ENCODE data around the gene ANKRD44.
A peak's percentile ranks its signal among the peaks of the same experiment; 100 is the strongest.

Gene ANKRD44

DNA sequence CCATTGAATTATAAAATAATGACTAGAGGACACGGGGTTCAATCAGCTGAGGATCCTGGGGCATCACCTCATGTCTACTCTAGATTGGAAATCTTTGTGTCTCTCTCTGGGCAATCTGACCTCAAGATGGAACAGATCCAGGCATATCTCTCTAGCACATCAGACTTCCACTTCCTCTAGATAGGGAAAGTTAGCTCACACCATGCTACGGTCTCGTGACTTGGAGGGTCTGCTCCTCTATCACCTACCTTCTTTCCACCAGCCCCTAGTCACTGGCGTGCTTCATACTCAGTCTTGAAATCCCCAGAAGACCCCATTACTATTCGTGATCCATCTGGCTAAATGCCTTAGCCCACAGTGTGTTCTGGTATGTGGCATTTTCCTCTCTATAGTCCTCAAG lies 148.8 kb downstream of the ANKRD44 start:
- Histone ChIP-seq H3K9me3 (ENCODE audit: insufficient read depth, low read length, severe bottlenecking) (no peaks in the 10 kb centered on the region), H3K4me1 (ENCODE audit: insufficient read depth, low read length) (no peaks in the 10 kb centered on the region), H3K4me2 (ENCODE audit: insufficient read depth, low read length) (no peak overlapping the region), H4K20me1 (ENCODE audit: insufficient read depth, low read length) (no peaks in the 10 kb centered on the region; the same call in 1 of the 2 replicates), H3K79me2 (ENCODE audit: insufficient read depth, low read length) (peaks cover 2% of the 10 kb centered on the region; the same call in 1 of the 2 replicates), H3K36me3 (ENCODE audit: insufficient read depth, low read length) (no peaks in the 10 kb centered on the region), H3K27me3 (ENCODE audit: insufficient read depth, low read length, poor library complexity) (no peaks in the 10 kb centered on the region), H3K9ac (ENCODE audit: low read depth, low read length) (no peak overlapping the region), H2AFZ (ENCODE audit: low read depth, low read length) (no peak overlapping the region), H3K4me3 (ENCODE audit: low read depth in 1 of 2, low read length in 2 of 2) (no peak overlapping the region), H3K27ac (ENCODE audit: low read length) (0 out of 2 replicates have a peak overlapping the region, but pooled peaks have one; percentile 13)
- DNase-seq (no peak), ATAC-seq (ENCODE audit: insufficient read depth, low read depth) (no peak)
- TF ChIP-seq, protein P1, sequence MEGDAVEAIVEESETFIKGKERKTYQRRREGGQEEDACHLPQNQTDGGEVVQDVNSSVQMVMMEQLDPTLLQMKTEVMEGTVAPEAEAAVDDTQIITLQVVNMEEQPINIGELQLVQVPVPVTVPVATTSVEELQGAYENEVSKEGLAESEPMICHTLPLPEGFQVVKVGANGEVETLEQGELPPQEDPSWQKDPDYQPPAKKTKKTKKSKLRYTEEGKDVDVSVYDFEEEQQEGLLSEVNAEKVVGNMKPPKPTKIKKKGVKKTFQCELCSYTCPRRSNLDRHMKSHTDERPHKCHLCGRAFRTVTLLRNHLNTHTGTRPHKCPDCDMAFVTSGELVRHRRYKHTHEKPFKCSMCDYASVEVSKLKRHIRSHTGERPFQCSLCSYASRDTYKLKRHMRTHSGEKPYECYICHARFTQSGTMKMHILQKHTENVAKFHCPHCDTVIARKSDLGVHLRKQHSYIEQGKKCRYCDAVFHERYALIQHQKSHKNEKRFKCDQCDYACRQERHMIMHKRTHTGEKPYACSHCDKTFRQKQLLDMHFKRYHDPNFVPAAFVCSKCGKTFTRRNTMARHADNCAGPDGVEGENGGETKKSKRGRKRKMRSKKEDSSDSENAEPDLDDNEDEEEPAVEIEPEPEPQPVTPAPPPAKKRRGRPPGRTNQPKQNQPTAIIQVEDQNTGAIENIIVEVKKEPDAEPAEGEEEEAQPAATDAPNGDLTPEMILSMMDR (IDR thresholded peaks at IDR 0.05; ENCODE audit: borderline replicate concordance, extremely low read depth, low read length, poor library complexity, severe bottlenecking), result no peak
- TF ChIP-seq EZH2 (IDR thresholded peaks at IDR 0.05; ENCODE audit: borderline replicate concordance, low read depth, low read length, severe bottlenecking), result no peak

DNA sequence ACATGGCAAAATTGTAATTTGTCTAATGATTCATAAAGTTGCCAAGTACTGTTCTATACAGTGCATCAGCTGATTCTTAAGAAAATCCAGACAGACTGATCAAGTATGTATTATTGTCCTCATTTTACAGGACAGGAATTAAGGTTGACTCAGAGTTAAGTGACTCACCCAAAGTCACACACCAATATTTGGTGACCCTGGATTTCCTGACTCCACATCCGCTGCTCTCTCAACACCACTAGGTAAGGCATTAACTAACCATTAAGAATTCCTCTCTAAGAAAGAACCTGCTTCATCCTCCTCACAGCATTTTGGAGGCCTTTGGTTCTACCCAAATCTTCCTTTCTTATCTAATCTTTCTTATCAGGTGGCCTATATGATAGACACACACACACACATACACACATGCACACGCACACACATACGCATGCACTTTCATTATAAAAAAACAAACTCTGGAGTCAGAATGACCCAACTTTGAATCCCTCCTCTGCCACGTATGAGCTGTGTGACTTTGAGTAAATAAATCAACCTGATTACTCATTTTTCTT lies 150.8 kb downstream of the ANKRD44 start:
- no peak for ATAC-seq (ENCODE audit: insufficient read depth, low read depth)
- no peaks in the 10 kb centered on the region for H3K9me3 ChIP-seq (ENCODE audit: insufficient read depth, low read length, severe bottlenecking)
- no peak overlapping the region for H3K27ac ChIP-seq (ENCODE audit: low read length)
- H4K20me1 ChIP-seq (ENCODE audit: insufficient read depth, low read length), result no peaks in the 10 kb centered on the region; the same call in 1 of the 2 replicates
- no peak for DNase-seq
- no peak overlapping the region for H3K4me3 ChIP-seq (ENCODE audit: low read depth in 1 of 2, low read length in 2 of 2)
- H3K27me3 ChIP-seq (ENCODE audit: insufficient read depth, low read length, poor library complexity), result no peaks in the 10 kb centered on the region
- TF ChIP-seq EZH2 (IDR thresholded peaks at IDR 0.05; ENCODE audit: borderline replicate concordance, low read depth, low read length, severe bottlenecking), result no peak
- TF ChIP-seq, protein P1 (IDR thresholded peaks at IDR 0.05; ENCODE audit: borderline replicate concordance, extremely low read depth, low read length, poor library complexity, severe bottlenecking), result no peak
- no peaks in the 10 kb centered on the region for H3K4me1 ChIP-seq (ENCODE audit: insufficient read depth, low read length)
- no peak overlapping the region for H2AFZ ChIP-seq (ENCODE audit: low read depth, low read length)
- H3K79me2 ChIP-seq (ENCODE audit: insufficient read depth, low read length), result no peaks in the 10 kb centered on the region; the same call in 1 of the 2 replicates
- H3K4me2 ChIP-seq (ENCODE audit: insufficient read depth, low read length), result no peak overlapping the region
- H3K9ac ChIP-seq (ENCODE audit: low read depth, low read length), result no peak overlapping the region
- no peaks in the 10 kb centered on the region for H3K36me3 ChIP-seq (ENCODE audit: insufficient read depth, low read length)

DNA sequence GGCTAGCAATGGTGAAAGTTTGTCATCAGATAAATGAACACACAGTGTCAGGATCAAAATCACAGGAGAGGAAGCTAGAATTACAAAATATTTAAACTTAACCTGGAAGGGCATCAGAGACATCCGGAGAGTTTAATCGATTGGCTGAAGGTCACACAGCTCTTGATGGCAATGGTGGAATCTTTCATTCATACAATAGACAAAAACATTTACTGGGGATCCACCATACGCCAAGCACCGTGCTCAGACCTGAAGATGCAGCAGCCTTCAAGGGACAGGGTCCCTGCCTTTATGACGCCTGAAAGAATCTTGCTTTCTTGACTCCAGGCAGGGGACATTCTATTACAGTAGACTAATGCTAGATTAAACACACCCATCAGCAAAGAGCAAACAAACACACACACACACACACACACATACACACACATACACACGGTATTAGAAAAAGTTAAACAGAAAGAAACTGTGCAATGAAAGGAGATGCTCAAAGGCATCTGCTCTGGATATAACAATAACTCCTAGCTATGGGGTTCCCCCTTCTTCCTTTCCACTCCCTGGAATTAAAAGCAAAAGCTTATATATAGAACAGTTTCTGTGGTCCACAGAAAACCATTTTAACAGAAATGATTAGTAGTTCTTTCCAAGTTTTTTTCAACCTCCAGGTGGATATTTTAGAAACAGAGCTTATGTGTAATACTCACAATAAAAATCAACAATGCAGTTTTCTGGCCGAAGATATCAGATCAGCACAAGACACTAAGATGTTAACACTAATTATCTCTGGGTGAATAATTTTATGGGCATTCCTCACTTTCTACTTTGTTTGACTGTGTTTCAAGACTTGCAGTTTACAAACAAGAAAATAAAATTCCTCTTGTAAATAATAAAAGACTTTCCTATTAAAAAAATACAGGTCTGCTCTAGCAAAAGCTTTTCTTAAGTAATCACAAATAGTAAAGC lies 151.7 kb downstream of the ANKRD44 start:
- no peak overlapping the region for H3K27ac ChIP-seq (ENCODE audit: low read length)
- H2AFZ ChIP-seq (ENCODE audit: low read depth, low read length), result no peak overlapping the region

More for the DNA sequence above, 151.7 kb downstream of the ANKRD44 start:
- Histone ChIP-seq H3K4me1 (ENCODE audit: insufficient read depth, low read length) (no peaks in the 10 kb centered on the region), H3K4me3 (ENCODE audit: low read depth in 1 of 2, low read length in 2 of 2) (no peak overlapping the region), H4K20me1 (ENCODE audit: insufficient read depth, low read length) (no peaks in the 10 kb centered on the region; the same call in 1 of the 2 replicates), H3K9ac (ENCODE audit: low read depth, low read length) (no peak overlapping the region), H3K27me3 (ENCODE audit: insufficient read depth, low read length, poor library complexity) (no peaks in the 10 kb centered on the region), H3K36me3 (ENCODE audit: insufficient read depth, low read length) (no peaks in the 10 kb centered on the region), H3K9me3 (ENCODE audit: insufficient read depth, low read length, severe bottlenecking) (no peaks in the 10 kb centered on the region), H3K79me2 (ENCODE audit: insufficient read depth, low read length) (no peaks in the 10 kb centered on the region; the same call in 1 of the 2 replicates), H3K4me2 (ENCODE audit: insufficient read depth, low read length) (no peak overlapping the region)
- ATAC-seq (ENCODE audit: insufficient read depth, low read depth), result no peak
- TF ChIP-seq, protein P1 (IDR thresholded peaks at IDR 0.05; ENCODE audit: borderline replicate concordance, extremely low read depth, low read length, poor library complexity, severe bottlenecking), result no peak
- no peak for TF ChIP-seq EZH2 (IDR thresholded peaks at IDR 0.05; ENCODE audit: borderline replicate concordance, low read depth, low read length, severe bottlenecking)
- DNase-seq, result no peak
